BE2C (cell line): Measurements from ENCODE around the gene TMEM132A.

Source experiments
- DNase-seq: peaks from one replicate; pipeline ENCODE4 v3.0.0-alpha.2; 2020
- H3K27me3 ChIP-seq: fragments of 250-450 bp; sonication (Bioruptor Pico); 2 replicates; pipeline ENCODE4 v1.5.1; 2020; ENCODE audit warnings: mild to moderate bottlenecking
- H3K36me3 ChIP-seq: fragments of 250-450 bp; sonication (Bioruptor Pico); 2 replicates; pipeline ENCODE4 v1.5.1; 2020; ENCODE audit warnings: mild to moderate bottlenecking
- H3K4me1 ChIP-seq: fragments of 250-450 bp; sonication (Bioruptor Pico); 2 replicates; pipeline ENCODE4 v1.5.1; 2020
- H3K4me3 ChIP-seq: 2 replicates; pipeline ENCODE4 v1.5.1; 2011; ENCODE audit warnings: low read depth, low read length
- H3K9me3 ChIP-seq: fragments of 250-450 bp; sonication (Bioruptor Pico); 2 replicates; pipeline ENCODE4 v1.5.1; 2020
- TF ChIP-seq, protein P1 (sequence below): IDR thresholded peaks from 2 replicates; pipeline ENCODE4 v1.5.1; 2012; ENCODE audit warnings: mild to moderate bottlenecking, low read depth, low read length

TMEM132A gene

DNA sequence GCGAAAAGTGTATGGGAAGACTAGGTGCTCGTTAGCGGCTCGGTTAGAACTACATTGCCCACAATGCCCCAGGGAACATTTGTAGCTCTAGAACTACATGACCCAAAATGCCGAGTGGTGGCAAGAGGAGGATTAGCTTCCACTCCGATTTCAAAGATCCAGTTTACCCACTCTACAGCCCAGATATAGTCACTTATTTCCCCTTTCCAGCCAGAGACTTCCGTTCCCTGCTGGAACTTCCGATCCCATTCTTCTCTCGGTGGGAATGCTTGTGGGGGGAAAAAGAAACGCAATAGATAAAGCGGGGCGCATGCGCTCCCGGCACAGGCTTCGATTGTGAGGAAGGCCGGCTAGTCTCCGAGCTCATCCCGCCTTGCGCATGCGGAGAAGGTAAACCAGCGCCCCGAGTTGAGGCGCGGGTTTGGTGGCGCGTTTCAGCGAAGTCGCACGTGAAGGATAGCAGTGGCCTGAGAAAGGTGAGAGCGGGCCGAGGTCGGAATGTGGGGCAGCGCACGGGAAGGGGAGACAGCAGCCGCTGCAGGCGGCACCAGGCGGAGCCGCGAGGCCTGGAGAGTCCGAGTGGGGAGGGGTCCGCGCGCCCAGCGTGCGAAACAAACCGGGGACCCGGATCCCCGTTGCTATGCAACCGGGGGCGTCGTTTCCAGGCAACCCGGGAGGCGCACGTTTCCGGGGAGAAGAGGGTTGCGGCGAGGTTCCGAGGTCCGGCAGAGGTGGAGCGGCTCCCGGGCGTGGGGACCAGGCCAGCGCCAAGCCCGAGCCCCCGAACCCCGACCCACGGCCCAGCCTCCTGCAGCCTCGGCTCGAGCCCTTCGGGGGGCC, 10.2 kb upstream of the TMEM132A start, which contains the start of gene TMEM109:
Gene TMEM109 (plus strand): TSS at position 366 of the 840 bp plus-strand sequence. CDS start 5,536 bp downstream, outside the sequence.
- Histone ChIP-seq H3K27me3 (no peaks in the 10 kb centered on the region), H3K4me3 (peak within 1 kb of the TSS; percentile 76), H3K4me1 (peaks cover 3% of the 10 kb centered on the region; the same call in 1 of the 2 replicates), H3K9me3 (no peaks in the 10 kb centered on the region), H3K36me3 (no peaks in the 10 kb centered on the region)
- peak; percentile 79 for DNase-seq
- TF ChIP-seq, protein P1, sequence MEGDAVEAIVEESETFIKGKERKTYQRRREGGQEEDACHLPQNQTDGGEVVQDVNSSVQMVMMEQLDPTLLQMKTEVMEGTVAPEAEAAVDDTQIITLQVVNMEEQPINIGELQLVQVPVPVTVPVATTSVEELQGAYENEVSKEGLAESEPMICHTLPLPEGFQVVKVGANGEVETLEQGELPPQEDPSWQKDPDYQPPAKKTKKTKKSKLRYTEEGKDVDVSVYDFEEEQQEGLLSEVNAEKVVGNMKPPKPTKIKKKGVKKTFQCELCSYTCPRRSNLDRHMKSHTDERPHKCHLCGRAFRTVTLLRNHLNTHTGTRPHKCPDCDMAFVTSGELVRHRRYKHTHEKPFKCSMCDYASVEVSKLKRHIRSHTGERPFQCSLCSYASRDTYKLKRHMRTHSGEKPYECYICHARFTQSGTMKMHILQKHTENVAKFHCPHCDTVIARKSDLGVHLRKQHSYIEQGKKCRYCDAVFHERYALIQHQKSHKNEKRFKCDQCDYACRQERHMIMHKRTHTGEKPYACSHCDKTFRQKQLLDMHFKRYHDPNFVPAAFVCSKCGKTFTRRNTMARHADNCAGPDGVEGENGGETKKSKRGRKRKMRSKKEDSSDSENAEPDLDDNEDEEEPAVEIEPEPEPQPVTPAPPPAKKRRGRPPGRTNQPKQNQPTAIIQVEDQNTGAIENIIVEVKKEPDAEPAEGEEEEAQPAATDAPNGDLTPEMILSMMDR = no peak

DNA sequence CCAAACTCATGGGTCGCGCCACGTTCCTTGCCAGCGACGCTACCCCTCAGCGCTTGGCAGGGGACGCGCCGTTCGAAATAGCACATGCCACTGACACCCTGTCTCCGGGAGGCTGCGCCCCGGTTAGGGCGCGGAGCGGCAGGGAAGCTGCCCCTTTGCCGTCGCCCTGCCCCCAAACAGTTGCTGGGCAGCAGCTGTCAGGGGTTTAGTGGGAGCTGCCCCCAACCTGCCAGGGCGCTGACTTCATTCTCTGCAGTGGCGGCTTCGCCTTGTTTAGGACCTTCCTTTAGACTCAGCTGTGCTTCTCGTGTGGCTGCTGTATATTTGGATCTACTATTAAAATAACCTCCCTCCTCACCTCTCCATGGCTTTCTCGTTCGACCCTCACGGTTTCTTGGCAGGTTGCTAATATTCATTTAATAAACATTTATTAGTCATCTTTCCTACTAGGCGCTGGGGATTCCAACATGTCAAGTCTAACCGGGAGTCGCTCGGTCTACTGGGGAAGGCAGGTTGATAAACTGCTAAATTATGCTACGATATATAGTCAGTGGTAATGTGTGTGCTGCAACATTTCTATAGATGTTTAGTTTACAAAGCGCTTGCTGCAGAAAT, 9.5 kb upstream of the TMEM132A start:
- peak overlapping the region; percentile 76 for H3K4me3 ChIP-seq
- DNase-seq = no peak
- H3K9me3 ChIP-seq = no peaks in the 10 kb centered on the region
- no peaks in the 10 kb centered on the region for H3K27me3 ChIP-seq
- H3K36me3 ChIP-seq = no peaks in the 10 kb centered on the region
- H3K4me1 ChIP-seq = peaks cover 3% of the 10 kb centered on the region; the same call in 1 of the 2 replicates
- TF ChIP-seq, protein P1 = no peak

DNA sequence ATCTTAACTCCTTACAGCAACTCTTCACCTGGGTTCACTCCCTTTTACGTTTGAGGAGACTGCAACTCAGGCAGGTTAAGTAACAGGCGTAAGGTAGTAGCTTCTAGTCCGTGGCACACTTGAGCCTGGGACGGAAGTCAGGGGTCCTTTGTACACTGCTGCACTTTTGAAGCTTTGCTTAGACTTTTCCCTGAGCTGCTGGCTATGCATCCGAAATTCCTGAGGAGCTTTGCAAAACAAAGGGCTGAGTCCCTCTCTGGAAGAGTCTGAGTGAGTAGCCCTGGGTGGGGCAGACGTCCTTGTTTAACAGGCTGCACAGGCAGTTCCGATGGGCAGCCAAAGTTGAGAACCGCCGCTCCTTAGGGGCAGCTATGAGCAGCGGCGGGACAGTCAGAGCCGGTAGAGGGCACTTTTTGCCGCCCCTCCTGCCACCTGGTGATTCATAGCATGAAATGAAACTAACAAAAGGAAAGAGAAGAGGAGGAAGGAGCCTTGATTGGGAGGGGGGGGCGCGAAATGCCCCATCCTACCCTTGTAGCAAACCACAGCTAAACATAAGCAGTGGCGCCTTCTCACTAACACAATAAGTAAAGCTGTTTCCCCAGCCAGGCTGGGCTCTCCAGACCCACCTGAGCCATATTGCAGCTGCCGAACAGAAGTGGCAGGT, 8.9 kb upstream of the TMEM132A start:
- Histone ChIP-seq H3K9me3 (no peaks in the 10 kb centered on the region), H3K27me3 (no peaks in the 10 kb centered on the region), H3K4me1 (peaks cover 3% of the 10 kb centered on the region; the same call in 1 of the 2 replicates), H3K36me3 (no peaks in the 10 kb centered on the region), H3K4me3 (peak overlapping the region; percentile 76)
- no peak for DNase-seq
- TF ChIP-seq, protein P1 = no peak; the same call in 1 of the 2 replicates

DNA sequence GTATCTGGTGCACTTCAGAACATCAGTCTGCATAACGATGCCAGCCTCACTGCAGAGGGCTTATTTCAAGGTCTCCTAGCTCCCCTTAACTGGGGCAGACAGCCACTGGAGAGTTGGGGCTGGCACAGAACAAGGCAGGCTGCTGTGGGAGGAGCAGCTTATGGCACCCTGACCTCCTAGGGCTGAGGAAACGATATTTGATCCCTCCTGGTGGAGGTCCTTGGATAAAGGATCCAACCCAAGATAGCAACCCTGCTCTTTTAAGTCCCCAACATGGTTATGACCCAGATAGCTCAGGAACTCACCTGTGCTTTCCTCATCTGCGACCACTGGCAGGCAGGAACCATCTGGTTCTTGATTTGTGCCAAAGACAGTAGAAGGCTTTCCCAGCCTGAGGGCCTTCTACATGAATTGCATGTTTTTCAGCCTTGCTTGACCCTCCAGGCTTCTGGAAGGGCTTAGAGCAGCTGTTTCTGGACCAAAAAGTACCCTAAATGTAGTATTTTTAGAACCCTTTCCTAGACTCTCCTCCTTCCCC, 7.5 kb upstream of the TMEM132A start:
- Histone ChIP-seq H3K27me3 (no peaks in the 10 kb centered on the region), H3K4me1 (peaks cover 3% of the 10 kb centered on the region; the same call in 1 of the 2 replicates), H3K36me3 (no peaks in the 10 kb centered on the region), H3K4me3 (no peak overlapping the region), H3K9me3 (no peaks in the 10 kb centered on the region)
- DNase-seq = no peak
- TF ChIP-seq, protein P1 = no peak

DNA sequence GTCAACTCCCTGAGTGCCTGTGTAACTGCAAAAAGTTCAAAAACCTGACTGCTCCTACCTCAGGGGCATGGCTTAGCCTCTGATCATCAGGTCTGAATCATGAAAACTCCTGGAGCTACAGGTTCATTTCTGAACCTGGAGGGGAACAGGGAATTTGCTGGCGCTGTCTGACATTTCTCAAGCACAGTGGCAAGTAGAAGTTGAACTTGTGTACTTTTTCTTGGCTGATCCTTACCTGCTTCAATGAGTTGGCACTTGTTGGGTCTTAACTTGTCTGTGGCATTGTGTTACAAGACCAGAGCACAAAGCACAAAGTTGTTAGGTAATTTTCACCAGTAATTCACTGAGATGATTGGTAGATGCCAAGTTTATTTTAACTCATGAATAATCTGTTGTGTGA, 7.0 kb upstream of the TMEM132A start:
- no peaks in the 10 kb centered on the region for H3K27me3 ChIP-seq
- DNase-seq = no peak
- TF ChIP-seq, protein P1 = no peak
- no peaks in the 10 kb centered on the region for H3K9me3 ChIP-seq
- peaks cover 3% of the 10 kb centered on the region; the same call in 1 of the 2 replicates for H3K36me3 ChIP-seq
- H3K4me1 ChIP-seq = peaks cover 3% of the 10 kb centered on the region; the same call in 1 of the 2 replicates
- no peak overlapping the region for H3K4me3 ChIP-seq
